ENCODE measurements around the gene OFD1. TPM values are rescaled to one million over a fixed set of nuclear protein-coding genes. Genes with fewer than 3 reads are reported as not detected.

Gene OFD1
- total RNA-seq, 1 experiment from 2014 or later, result 14.4 TPM

DNA sequence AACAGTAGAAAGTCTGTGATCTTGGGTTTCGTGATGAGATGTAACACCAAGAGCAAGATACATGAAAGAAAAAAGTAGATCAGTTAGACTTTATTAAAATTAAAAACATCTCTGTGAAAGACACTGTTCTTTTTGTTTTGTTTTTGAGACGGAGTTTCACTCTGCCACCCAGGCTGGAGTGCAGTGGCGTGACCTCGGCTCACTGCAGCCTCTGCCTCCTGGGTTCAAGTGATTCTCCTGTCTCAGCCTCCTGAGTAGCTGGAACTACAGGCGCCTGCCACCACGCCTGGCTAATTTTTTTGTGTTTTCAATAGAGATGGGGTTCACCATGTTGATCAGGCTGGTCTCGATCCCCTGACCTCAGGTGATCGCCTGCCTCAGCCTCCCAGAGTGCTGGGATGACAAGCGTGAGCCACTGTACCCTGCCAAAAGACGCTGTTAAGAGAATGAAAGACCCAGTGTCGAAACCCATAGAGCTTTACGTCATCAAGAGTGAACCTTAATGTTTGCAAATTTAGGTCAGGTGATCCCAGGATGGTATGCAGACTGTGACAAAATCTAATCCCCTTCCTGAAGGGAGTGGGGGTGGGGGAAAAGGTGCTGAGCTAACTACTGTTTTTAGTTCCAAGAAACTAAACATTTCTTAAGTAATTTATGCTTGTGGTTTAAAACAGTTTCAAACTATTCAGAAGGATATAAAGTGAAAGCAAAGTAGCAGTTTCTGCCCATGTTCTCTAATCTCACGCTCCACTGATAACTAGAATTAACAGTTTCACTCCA is 8.0 kb downstream of the OFD1 start:
- CTCF ChIA-PET, result no interaction called here
- no peaks in the 10 kb centered on the region for H3K9me2 ChIP-seq (replicated peaks; ENCODE audit: low read length)
- no peak overlapping the region for H2AFZ ChIP-seq (ENCODE audit: low read length)
- no peaks in the 10 kb centered on the region for H3F3A ChIP-seq (ENCODE audit: low read length, unreplicated experiment)
- H3K79me2 ChIP-seq (ENCODE audit: low read length), result 0 out of 2 replicates have a peak, but pooled peaks cover 1% of the 10 kb centered on the region
- no peak overlapping the region for H3K9ac ChIP-seq (ENCODE audit: low read length)
- no peak for TF ChIP-seq EZH2 (IDR thresholded peaks at IDR 0.05; ENCODE audit: low read length, unreplicated experiment)
- TF ChIP-seq EZH2phosphoT487 (IDR thresholded peaks at IDR 0.05; ENCODE audit: borderline replicate concordance, low read length), result no peak
- TF ChIP-seq, protein P1, sequence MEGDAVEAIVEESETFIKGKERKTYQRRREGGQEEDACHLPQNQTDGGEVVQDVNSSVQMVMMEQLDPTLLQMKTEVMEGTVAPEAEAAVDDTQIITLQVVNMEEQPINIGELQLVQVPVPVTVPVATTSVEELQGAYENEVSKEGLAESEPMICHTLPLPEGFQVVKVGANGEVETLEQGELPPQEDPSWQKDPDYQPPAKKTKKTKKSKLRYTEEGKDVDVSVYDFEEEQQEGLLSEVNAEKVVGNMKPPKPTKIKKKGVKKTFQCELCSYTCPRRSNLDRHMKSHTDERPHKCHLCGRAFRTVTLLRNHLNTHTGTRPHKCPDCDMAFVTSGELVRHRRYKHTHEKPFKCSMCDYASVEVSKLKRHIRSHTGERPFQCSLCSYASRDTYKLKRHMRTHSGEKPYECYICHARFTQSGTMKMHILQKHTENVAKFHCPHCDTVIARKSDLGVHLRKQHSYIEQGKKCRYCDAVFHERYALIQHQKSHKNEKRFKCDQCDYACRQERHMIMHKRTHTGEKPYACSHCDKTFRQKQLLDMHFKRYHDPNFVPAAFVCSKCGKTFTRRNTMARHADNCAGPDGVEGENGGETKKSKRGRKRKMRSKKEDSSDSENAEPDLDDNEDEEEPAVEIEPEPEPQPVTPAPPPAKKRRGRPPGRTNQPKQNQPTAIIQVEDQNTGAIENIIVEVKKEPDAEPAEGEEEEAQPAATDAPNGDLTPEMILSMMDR (conservative IDR thresholded peaks at IDR 0.05; ENCODE audit: low read depth, low read length), result no peak
- DNase-seq (no peak), ATAC-seq (no peak)
- no peak overlapping the region for H3K4me2 ChIP-seq (ENCODE audit: low read length)
- POLR2A ChIA-PET (ENCODE audit: unreplicated experiment), result interaction anchor here (0.6 kb wide), 1 partner anchor 8 kb away, joined by 3 read pairs; the partner anchor contains the start of genes OFD1 and TRAPPC2
- H3K4me3 ChIP-seq (ENCODE audit: low read length), result no peak overlapping the region
- BruUV-seq (replicated peaks), result no TSS peak
- peaks cover 21% of the 10 kb centered on the region for H3K36me3 ChIP-seq (ENCODE audit: low read depth, low read length)
- intact Hi-C loops (cut with micrococcal nuclease), result no loop called here
- no peak overlapping the region for H3K27ac ChIP-seq (ENCODE audit: low read length)
- H3K27me3 ChIP-seq (ENCODE audit: low read length), result no peaks in the 10 kb centered on the region
- no peaks in the 10 kb centered on the region for H4K20me1 ChIP-seq (ENCODE audit: low read length)
- H3K9me3 ChIP-seq (ENCODE audit: low read length), result no peaks in the 10 kb centered on the region
- peaks cover 1% of the 10 kb centered on the region; the same call in 1 of the 2 replicates for H3K4me1 ChIP-seq (ENCODE audit: insufficient read depth, low read length)

DNA sequence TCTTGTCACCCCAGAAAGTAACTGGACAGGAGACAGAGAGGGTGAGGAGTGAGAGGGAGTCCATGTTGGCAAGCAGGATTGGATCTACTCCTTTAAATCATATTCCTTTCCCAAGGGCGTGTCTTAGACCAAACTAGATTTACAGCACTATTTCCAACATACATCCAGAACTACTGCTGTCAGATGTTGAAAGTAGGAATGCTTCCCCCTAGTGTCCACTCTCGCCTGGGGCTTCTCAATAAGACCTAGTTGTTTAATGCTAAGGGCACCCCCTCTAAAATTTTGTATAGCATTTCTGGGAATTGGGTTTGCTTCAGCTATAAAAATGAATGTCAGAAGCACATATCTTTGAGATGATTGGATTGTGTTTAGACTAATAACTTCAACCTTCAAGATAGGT is 13.3 kb downstream of the OFD1 start:
- Histone ChIP-seq H3K4me1 (ENCODE audit: insufficient read depth, low read length) (peaks cover 23% of the 10 kb centered on the region), H4K20me1 (ENCODE audit: low read length) (no peaks in the 10 kb centered on the region), H3F3A (ENCODE audit: low read length, unreplicated experiment) (no peaks in the 10 kb centered on the region), H3K79me2 (ENCODE audit: low read length) (peaks cover 4% of the 10 kb centered on the region; the same call in 1 of the 2 replicates), H2AFZ (ENCODE audit: low read length) (no peak overlapping the region), H3K9ac (ENCODE audit: low read length) (no peak overlapping the region), H3K4me2 (ENCODE audit: low read length) (no peak overlapping the region), H3K4me3 (ENCODE audit: low read length) (no peak overlapping the region), H3K27me3 (ENCODE audit: low read length) (no peaks in the 10 kb centered on the region), H3K27ac (ENCODE audit: low read length) (peak overlapping the region; percentile 38; the same call in 1 of the 2 replicates), H3K9me2 (replicated peaks; ENCODE audit: low read length) (no peaks in the 10 kb centered on the region), H3K9me3 (ENCODE audit: low read length) (no peaks in the 10 kb centered on the region), H3K36me3 (ENCODE audit: low read depth, low read length) (peaks cover 25% of the 10 kb centered on the region)
- BruUV-seq (replicated peaks), result no TSS peak
- peak; percentile 71 for DNase-seq
- POLR2A ChIA-PET (ENCODE audit: unreplicated experiment), result no interaction called here
- intact Hi-C loops (cut with micrococcal nuclease), result no loop called here
- TF ChIP-seq, protein P1 (conservative IDR thresholded peaks at IDR 0.05; ENCODE audit: low read depth, low read length), result peak; percentile 70
- TF ChIP-seq EZH2phosphoT487 (IDR thresholded peaks at IDR 0.05; ENCODE audit: borderline replicate concordance, low read length) (no peak), EZH2 (IDR thresholded peaks at IDR 0.05; ENCODE audit: low read length, unreplicated experiment) (no peak)
- ATAC-seq, result peak; percentile 69
- CTCF ChIA-PET, result interaction anchor here (0.5 kb wide), 1 partner anchor 136 kb away, joined by 4 read pairs; no protein-coding TSS in a partner anchor

DNA sequence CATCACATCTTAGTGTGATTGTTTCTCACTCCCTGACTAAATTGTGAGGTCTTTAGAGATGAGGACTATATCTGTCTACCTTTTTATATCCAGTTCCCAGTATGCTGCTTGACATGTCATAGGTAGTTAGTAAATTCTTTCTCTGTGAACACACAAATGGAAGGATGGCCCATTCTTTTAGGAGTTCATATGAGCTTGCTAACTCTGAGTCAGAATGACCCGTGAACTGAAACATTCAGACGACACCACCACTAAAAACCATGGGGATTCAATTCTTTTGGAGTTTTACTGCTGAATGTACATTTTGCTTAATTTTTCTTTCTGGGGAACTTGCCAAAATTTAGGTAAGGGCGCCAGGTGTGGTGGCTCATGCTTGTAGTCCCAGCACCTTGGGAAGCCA is 13.9 kb downstream of the OFD1 start:
- no peaks in the 10 kb centered on the region for H4K20me1 ChIP-seq (ENCODE audit: low read length)
- peaks cover 29% of the 10 kb centered on the region for H3K36me3 ChIP-seq (ENCODE audit: low read depth, low read length)
- peaks cover 7% of the 10 kb centered on the region; the same call in 1 of the 2 replicates for H3K79me2 ChIP-seq (ENCODE audit: low read length)
- H3K27ac ChIP-seq (ENCODE audit: low read length), result peak overlapping the region; percentile 38; the same call in 1 of the 2 replicates
- no peak overlapping the region for H3K4me3 ChIP-seq (ENCODE audit: low read length)
- TF ChIP-seq, protein P1 (conservative IDR thresholded peaks at IDR 0.05; ENCODE audit: low read depth, low read length), result no peak
- TF ChIP-seq EZH2phosphoT487 (IDR thresholded peaks at IDR 0.05; ENCODE audit: borderline replicate concordance, low read length) (no peak), EZH2 (IDR thresholded peaks at IDR 0.05; ENCODE audit: low read length, unreplicated experiment) (no peak)
- DNase-seq (peak; percentile 27), ATAC-seq (no peak)
- BruUV-seq (replicated peaks), result no TSS peak
- no peaks in the 10 kb centered on the region for H3K27me3 ChIP-seq (ENCODE audit: low read length)
- ChIA-PET POLR2A (ENCODE audit: unreplicated experiment) (no interaction called here), CTCF (interaction anchor here (0.5 kb wide), 1 partner anchor 135 kb away, joined by 4 read pairs; no protein-coding TSS in a partner anchor)
- H3K4me2 ChIP-seq (ENCODE audit: low read length), result no peak overlapping the region
- no peaks in the 10 kb centered on the region for H3F3A ChIP-seq (ENCODE audit: low read length, unreplicated experiment)
- no peak overlapping the region for H3K9ac ChIP-seq (ENCODE audit: low read length)
- H3K4me1 ChIP-seq (ENCODE audit: insufficient read depth, low read length), result peaks cover 26% of the 10 kb centered on the region
- intact Hi-C loops (cut with micrococcal nuclease), result no loop called here
- no peak overlapping the region for H2AFZ ChIP-seq (ENCODE audit: low read length)
- H3K9me3 ChIP-seq (ENCODE audit: low read length), result no peaks in the 10 kb centered on the region
- H3K9me2 ChIP-seq (replicated peaks; ENCODE audit: low read length), result no peaks in the 10 kb centered on the region

Measured in PC-3 (cell line).